ENCODE results near the gene TCEA2. TPM values are rescaled to one million over a fixed set of nuclear protein-coding genes. Genes with fewer than 3 reads are reported as not detected.

Gene TCEA2
- total RNA-seq, 3 donors from 2014 or later: 23.9 to 39.4 (median 26.6) TPM

DNA sequence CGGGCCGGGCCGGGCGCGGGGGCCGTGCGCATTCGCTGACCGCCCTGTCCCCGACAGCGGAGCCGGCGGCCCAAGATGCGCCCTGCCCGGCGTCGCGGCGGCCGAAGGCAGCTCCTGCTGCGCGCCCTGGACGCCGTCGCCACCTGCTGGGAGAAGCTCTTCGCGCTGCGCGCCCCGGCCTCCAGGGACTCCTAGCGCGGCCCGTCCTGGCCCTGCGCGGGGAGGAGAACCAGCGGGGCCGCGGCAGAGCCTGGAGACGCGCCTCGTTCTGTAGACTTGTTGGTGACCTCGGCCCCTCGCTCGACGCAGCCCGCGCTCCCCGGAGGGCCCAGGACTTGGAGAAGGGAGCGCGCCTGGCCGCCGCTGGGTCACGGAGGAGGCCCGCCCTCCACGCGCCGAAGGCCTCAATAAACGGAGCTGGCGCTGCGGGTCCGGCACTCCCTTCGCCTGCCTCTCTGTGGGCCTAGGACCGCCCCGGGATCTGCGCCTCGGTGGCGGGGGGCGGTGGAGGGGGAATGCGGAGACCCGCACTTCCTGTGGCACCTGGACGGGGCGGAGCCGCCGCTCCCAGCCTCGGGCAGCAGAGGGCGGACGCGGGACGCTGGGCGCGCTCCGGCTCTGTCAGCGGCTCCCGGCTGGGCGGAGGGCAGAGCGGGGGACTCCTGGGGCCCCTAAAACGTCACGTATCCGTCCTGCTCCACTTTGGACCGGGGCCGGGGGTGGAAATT lies 24.3 kb upstream of the TCEA2 start:
- H3K9me3 ChIP-seq: no peaks in the 10 kb centered on the region
- H3K27me3 ChIP-seq: peaks cover 0 to 20% of the 10 kb centered on the region in 2 donors
- peak overlapping the region; percentile 33 to 65 for H3K27ac ChIP-seq
- TF ChIP-seq, protein P1, sequence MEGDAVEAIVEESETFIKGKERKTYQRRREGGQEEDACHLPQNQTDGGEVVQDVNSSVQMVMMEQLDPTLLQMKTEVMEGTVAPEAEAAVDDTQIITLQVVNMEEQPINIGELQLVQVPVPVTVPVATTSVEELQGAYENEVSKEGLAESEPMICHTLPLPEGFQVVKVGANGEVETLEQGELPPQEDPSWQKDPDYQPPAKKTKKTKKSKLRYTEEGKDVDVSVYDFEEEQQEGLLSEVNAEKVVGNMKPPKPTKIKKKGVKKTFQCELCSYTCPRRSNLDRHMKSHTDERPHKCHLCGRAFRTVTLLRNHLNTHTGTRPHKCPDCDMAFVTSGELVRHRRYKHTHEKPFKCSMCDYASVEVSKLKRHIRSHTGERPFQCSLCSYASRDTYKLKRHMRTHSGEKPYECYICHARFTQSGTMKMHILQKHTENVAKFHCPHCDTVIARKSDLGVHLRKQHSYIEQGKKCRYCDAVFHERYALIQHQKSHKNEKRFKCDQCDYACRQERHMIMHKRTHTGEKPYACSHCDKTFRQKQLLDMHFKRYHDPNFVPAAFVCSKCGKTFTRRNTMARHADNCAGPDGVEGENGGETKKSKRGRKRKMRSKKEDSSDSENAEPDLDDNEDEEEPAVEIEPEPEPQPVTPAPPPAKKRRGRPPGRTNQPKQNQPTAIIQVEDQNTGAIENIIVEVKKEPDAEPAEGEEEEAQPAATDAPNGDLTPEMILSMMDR (IDR thresholded peaks at IDR 0.05): peak in 2 of 3 donors; percentile 45 to 66
- no peak for TF ChIP-seq POLR2A (IDR thresholded peaks at IDR 0.05)
- peak in 1 of 3 donors; percentile 3 for TF ChIP-seq POLR2AphosphoS5 (IDR thresholded peaks at IDR 0.05)
- H3K4me3 ChIP-seq: peak overlapping the region; percentile 36 to 82 (median 57)
- intact Hi-C loops (cut with DNase I; ENCODE audit: low total_unique reads): no loop called here
- no peaks in the 10 kb centered on the region for H3K36me3 ChIP-seq
- DNase-seq (ENCODE audit: low spot score in 2 of 2): peak; percentile 53 to 72
- peaks cover 0 to 4% of the 10 kb centered on the region in 2 donors for H3K4me1 ChIP-seq

DNA sequence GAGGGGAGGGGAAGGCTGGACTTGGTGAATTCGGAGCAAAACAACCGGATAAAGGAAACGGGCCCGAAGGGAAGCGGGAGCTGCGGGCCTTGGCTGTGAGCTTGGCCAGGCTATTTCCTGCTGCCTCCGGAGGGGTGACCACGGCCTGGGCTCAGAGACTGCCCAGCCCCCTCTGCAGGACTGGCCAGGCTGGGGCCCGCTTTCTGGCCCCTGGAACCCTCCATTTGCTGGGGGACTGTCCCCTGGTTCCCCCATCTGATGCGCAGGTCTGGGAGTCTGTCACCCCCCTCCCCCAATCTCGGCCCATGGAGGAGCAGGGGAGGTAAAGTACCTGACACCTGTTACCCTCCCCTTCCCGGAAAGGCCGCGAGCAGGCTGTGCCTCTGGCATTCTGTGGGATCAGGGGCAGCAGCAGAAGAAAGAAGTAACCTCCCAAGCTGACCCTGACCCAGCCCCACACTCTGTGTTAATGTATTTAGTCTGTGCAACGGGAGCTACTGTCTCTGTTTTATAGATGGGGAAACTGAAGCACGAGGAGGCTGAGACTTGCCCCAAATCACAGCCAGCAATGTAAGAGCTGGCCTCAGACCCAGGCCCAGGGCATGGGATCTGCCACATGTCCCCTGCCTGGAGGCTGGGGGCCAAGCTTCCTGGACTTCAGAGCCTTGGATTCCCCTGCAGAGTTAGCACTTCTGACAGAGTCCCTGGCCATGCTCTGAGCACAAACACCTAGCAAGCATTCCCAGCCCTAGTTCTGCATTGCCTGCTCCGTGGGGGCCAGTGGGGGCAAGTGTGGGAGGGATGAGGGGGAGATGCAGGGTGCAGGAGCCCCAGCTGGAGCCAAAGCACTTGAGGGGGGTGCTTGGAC lies 23.5 kb upstream of the TCEA2 start:
- Histone ChIP-seq H3K4me3 (peak overlapping the region; percentile 36 to 82 (median 57)), H3K27ac (peak overlapping the region in 1 of 2 donors; percentile 65), H3K27me3 (peaks cover 0 to 20% of the 10 kb centered on the region in 2 donors), H3K36me3 (no peaks in the 10 kb centered on the region), H3K4me1 (peaks cover 0 to 4% of the 10 kb centered on the region in 2 donors), H3K9me3 (no peaks in the 10 kb centered on the region)
- no peak for DNase-seq (ENCODE audit: low spot score in 2 of 2)
- intact Hi-C loops (cut with DNase I; ENCODE audit: low total_unique reads): no loop called here
- TF ChIP-seq POLR2AphosphoS5 (IDR thresholded peaks at IDR 0.05): no peak
- TF ChIP-seq, protein P1 (IDR thresholded peaks at IDR 0.05): no peak
- TF ChIP-seq POLR2A (IDR thresholded peaks at IDR 0.05): no peak

DNA sequence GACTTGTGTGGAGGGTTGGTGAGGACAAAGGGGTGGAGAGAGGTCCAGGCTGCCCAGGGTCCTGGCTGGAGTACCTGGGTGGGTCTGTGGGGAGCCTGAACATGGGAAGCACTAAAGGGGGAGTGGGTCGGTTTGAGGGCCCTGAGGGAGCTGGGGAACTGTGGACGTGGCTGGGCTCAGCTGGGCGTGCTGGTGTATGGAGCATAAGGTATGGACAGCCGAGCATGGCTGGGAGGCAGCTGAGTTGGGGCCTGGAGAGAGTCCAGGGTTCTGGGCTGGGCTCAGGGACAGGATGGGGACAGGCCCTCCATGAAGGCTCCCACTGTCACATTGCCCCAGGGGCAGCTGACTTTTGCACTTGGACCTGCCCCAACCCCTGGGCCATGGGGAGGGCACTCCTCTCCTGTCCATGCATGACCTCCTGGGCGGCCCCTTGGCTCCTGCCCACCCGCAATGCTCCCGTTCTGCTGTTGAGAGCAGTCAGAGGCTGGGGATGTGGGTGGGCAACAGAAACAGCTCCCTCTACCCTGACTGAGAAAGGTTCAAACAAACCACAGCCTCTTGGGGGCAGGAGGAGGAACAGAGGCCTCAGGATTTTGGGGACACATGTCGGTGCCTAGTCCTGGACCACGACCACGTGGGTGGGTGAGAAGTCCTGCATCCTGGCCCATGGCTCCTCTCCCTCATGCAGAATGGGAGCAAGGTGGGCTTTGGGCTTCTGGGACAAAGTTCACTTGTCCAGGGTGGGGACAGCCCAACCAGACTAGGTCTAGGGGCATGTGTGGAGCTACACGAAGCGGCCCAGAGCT lies 22.6 kb upstream of the TCEA2 start:
- Histone ChIP-seq H3K4me1 (peaks cover 0 to 4% of the 10 kb centered on the region in 2 donors), H3K9me3 (no peaks in the 10 kb centered on the region), H3K27ac (peak overlapping the region in 1 of 2 donors; percentile 52), H3K4me3 (no peak overlapping the region), H3K36me3 (no peaks in the 10 kb centered on the region), H3K27me3 (peaks cover 0 to 22% of the 10 kb centered on the region in 2 donors)
- DNase-seq (ENCODE audit: low spot score in 2 of 2): no peak
- TF ChIP-seq POLR2AphosphoS5 (IDR thresholded peaks at IDR 0.05): no peak
- TF ChIP-seq POLR2A (IDR thresholded peaks at IDR 0.05): no peak
- TF ChIP-seq, protein P1 (IDR thresholded peaks at IDR 0.05): no peak
- intact Hi-C loops (cut with DNase I; ENCODE audit: low total_unique reads): no loop called here

DNA sequence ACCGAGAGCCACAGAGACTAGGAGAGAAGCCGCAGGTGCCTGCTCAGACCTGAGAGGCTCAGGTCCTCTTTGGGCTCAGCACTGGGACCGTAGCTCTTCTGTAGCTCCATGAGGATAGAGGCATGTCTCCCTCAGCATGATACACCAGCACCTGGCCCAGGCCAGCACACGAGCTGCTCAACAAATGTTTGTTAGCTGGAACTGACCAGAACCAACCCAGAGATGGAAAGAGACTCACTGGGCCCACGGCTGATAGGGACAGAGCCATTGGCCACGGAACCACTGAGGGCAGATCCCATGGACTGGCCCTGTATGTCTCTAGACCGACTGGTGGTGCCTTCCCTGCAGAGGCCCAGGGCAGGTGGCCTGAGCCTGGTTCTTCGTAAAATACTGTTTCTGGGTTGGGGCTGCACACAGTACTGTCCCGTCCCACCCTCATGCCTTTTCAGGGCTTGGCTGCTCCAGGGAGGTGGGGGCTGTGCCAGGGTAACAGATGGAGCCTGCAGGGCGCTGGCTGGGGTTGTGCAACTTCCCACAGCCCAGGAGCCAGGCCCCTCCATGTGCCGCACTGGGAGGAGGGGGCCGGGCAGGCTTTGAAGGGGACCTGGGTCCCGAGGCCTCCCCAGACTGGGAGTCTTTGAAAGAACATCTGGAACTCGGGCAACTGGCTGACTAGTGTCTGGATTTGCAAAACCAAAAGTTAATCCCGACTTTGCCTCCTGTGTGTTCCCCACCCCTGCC lies 21.8 kb upstream of the TCEA2 start:
- Histone ChIP-seq H3K27me3 (peaks cover 0 to 28% of the 10 kb centered on the region in 2 donors), H3K4me1 (peaks cover 0 to 4% of the 10 kb centered on the region in 2 donors), H3K27ac (peak overlapping the region in 1 of 2 donors; percentile 52), H3K4me3 (peak overlapping the region in 1 of 3 donors; percentile 71), H3K36me3 (no peaks in the 10 kb centered on the region), H3K9me3 (no peaks in the 10 kb centered on the region)
- intact Hi-C loops (cut with DNase I; ENCODE audit: low total_unique reads): no loop called here
- TF ChIP-seq, protein P1 (IDR thresholded peaks at IDR 0.05): no peak
- TF ChIP-seq POLR2AphosphoS5 (IDR thresholded peaks at IDR 0.05) (no peak), POLR2A (IDR thresholded peaks at IDR 0.05) (no peak)
- no peak for DNase-seq (ENCODE audit: low spot score in 2 of 2)
